Naive thymus-derived CD8-positive, alpha-beta T cell (primary cell): Measurements from ENCODE around the gene RRM2. TPM values are rescaled to one million over a fixed set of nuclear protein-coding genes. Genes with fewer than 3 reads are reported as not detected.
"Not testable (repeated sequence)": the region's sequence is repeated elsewhere in the genome, so short reads cannot be mapped to it uniquely, and the experiment has no call there.

Source experiments
- ATAC-seq, 2 donors: fragments of 150-1000 bp; cut with Tn5 transposase in 1 of 2; sonication (Bioruptor Pico), chemical (Tn5 transposase) in 1 of 2; 1 replicate in 1 of 2; 2 replicates in 1 of 2; pipeline ENCODE4 v1.10.0; 2021; ENCODE audit warnings: mild to moderate bottlenecking in 2 of 2, moderate library complexity in 2 of 2
- POLR2A ChIA-PET: fragments of 350-600 bp; sonication (Branson Sonifier 250); formaldehyde crosslinking; loops from one replicate; lab custom pipeline; 2021; ENCODE audit warnings: antibody characterized with exemption; lab: Charles Lee
- DNase-seq, 10 donors: peaks; one replicate each; pipeline versions ENCODE4 v3.0.0 to v3.0.0-alpha.2; 2020 to 2022
- H3K27ac Mint-ChIP-seq, 10 donors: one replicate each; pipeline ENCODE4 v1.8.0; 2020 to 2022; ENCODE audit warnings: mild to moderate bottlenecking in 10 of 10, mixed read lengths in 10 of 10, moderate library complexity in 4 of 10, inconsistent platforms in 1 of 10
- H3K27me3 Mint-ChIP-seq, 5 donors: one replicate each; pipeline ENCODE4 v1.8.0; 2021 to 2022; ENCODE audit warnings: mixed read lengths in 5 of 5
- H3K36me3 Mint-ChIP-seq, 3 donors: one replicate each; pipeline ENCODE4 v1.8.0; 2020 to 2022; ENCODE audit warnings: mixed read lengths in 3 of 3, mild to moderate bottlenecking in 2 of 3, inconsistent platforms in 1 of 3
- H3K4me1 Mint-ChIP-seq, 4 donors: one replicate each; pipeline ENCODE4 v1.8.0; 2021 to 2022; ENCODE audit warnings: mixed read lengths in 4 of 4
- H3K4me3 Mint-ChIP-seq, 10 donors: one replicate each; pipeline ENCODE4 v1.8.0; 2020 to 2022; ENCODE audit warnings: mild to moderate bottlenecking in 10 of 10, mixed read lengths in 10 of 10, moderate library complexity in 6 of 10, inconsistent platforms in 1 of 10
- H3K9me3 Mint-ChIP-seq, 9 donors: one replicate each; pipeline ENCODE4 v1.8.0; 2020 to 2022; ENCODE audit warnings: mixed read lengths in 9 of 9, mild to moderate bottlenecking in 3 of 9, inconsistent platforms in 1 of 9, moderate library complexity in 1 of 9
- polyA plus RNA-seq, 3 donors: library from polyadenylated mRNA; unstranded; fragments of 300-500 nt; fragmentation: Illumina TruSeq; gene quantifications; one replicate each; pipeline ENCODE4 v1.2.3, GENCODE V29; 2021
- total RNA-seq, 8 experiments: library from RNA in 2 of 8; stranded (reverse) in 2 of 8; gene quantifications; one replicate each; pipeline ENCODE4 v1.2.3 and lab custom pipeline; 2021 to 2026

Gene RRM2
- total and polyA plus RNA-seq, 5 experiments from 2014 or later, result 0.58 to 1.4 (median 0.66) TPM; not detected in 2

DNA sequence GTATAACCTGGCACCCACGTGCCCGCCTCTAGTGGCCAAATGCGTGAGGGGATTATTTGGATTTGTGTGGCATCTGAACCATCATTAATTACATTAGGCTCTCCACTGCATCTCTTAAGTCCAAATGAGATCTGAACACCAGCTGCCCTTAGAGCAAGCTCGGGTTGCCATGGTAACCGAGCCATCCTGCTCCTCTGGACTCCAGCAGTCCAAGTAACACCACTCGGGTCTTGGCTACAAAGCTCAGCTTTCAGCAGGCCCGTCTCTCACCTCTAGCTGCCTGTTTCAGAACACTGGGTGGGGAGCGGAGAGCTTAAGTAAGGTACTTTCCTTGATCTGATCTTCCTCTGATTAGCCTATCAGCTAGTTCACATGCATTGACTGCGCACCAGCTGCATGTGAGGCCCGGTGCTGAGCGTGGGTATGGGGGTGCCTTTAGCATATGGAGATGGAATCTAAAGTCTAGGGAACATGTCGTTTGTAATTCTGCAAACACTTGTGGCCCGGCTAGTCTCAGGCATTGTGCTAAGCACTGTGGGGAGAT, 28.2 kb upstream of the RRM2 start:
- POLR2A ChIA-PET, result no interaction called here
- ATAC-seq (no peak), DNase-seq (no peak)
- Mint-ChIP-seq H3K9me3 (peaks cover 0 to 10% (median 0%) of the 10 kb centered on the region in 9 donors), H3K4me1 (peaks cover 2 to 7% (median 4%) of the 10 kb centered on the region in 4 donors), H3K27me3 (peaks cover 18 to 90% (median 42%) of the 10 kb centered on the region in 5 donors), H3K27ac (no peak overlapping the region), H3K36me3 (peaks cover 1 to 9% (median 5%) of the 10 kb centered on the region in 3 donors), H3K4me3 (no peak overlapping the region)

DNA sequence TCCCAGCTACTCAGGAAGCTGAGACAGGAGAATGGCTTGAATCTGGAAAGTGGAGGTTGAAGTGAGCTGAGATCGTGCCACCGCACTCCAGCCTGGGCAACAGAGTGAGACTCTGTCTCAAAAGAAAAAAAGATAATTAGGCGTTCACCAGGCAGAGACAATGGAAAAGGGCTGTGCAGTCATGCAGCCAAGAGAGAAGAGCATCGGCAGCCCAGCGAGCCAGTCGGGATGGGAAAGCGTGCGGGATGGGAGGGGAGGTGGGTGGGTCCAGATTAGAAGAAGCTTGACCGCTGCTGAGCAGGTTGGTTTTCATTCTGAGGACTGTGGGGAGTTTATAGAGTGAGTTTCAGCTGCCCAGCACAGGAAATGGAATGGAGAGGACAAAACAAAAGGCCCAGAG, 27.4 kb upstream of the RRM2 start:
- POLR2A ChIA-PET, result no interaction called here
- Mint-ChIP-seq H3K27ac (peak overlapping the region in 1 of 10 donors; percentile 37), H3K4me3 (no peak overlapping the region), H3K27me3 (peaks cover 18 to 81% (median 37%) of the 10 kb centered on the region in 5 donors), H3K9me3 (peaks cover 0 to 10% (median 0%) of the 10 kb centered on the region in 9 donors), H3K36me3 (peaks cover 1 to 9% (median 5%) of the 10 kb centered on the region in 3 donors), H3K4me1 (peaks cover 2 to 7% (median 4%) of the 10 kb centered on the region in 4 donors)
- no peak for DNase-seq
- no peak for ATAC-seq

DNA sequence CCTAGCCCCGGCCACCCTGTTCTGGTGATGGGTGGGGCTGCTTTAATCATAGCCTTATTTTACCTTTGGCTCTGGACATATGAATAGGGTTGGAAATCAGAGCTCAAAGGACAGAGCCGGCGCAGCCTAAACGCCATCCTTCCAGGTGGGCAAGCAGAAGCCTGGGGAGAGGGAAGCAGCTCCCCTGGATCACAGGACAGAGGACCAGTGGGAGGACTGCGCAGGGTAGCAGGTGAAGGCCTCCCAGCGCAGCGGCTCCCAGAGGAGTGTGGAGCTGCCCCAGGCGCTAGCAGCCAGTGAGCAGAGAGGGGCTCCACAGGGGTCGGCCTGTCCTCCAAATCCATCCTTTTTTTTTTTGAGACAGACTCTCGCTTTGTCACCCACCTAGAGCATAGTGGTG, 25.9 kb upstream of the RRM2 start:
- DNase-seq (no peak), ATAC-seq (no peak)
- POLR2A ChIA-PET, result no interaction called here
- H3K4me3 Mint-ChIP-seq, result no peak overlapping the region
- H3K27ac Mint-ChIP-seq, result no peak overlapping the region
- peaks cover 0 to 3% (median 0%) of the 10 kb centered on the region in 4 donors for H3K4me1 Mint-ChIP-seq
- peaks cover 12 to 68% (median 32%) of the 10 kb centered on the region in 5 donors for H3K27me3 Mint-ChIP-seq
- H3K9me3 Mint-ChIP-seq, result peaks cover 0 to 8% (median 0%) of the 10 kb centered on the region in 9 donors
- H3K36me3 Mint-ChIP-seq, result peaks cover 0 to 9% (median 3%) of the 10 kb centered on the region in 3 donors

DNA sequence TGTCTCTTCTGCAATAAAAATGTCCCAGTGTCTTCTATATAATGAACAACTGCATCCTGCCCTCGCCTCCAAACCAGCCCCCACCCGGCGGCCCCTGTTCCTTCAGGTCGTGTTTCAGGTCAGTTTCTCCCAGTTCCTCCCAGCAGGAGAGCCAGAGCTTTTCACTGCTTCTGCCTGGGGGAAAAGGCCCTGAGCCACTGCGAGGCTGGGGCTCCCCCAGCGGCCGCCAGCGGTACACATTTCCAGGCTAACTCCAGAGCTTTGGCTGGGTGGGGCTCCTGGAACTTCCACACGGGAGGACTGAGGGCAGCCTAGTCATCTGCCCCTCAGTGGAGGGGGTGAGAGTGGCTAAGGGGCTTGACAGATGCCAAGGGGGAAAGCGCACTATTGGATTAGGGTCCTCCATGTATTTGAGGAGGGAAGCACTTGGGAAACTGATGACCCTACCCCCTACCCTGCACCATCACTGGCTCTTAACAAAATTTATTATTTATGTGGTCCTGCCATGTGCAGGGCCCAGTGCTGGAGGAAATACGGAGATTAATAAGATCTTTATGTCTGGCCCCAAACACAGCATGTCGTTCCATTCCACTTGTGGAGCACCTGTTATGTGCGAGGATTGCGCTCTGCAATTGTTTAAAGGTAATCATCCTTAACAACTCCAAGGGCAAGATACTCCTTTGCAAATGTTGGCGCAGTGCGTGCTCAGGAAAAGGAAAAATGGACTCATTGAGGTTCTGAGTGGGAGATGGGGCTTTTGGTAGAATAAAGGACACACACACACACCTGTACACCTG, 25.0 kb upstream of the RRM2 start:
- POLR2A ChIA-PET, result no interaction called here
- peaks cover 0 to 3% (median 0%) of the 10 kb centered on the region in 3 donors for H3K36me3 Mint-ChIP-seq
- no peaks in the 10 kb centered on the region for H3K4me1 Mint-ChIP-seq
- DNase-seq (peak in 3 of 10 donors; percentile 19 to 20 (median 20)), ATAC-seq (peak; percentile 50 to 66)
- H3K27ac Mint-ChIP-seq, result no peak overlapping the region
- H3K9me3 Mint-ChIP-seq, result peaks cover 0 to 3% (median 0%) of the 10 kb centered on the region in 9 donors
- peaks cover 12 to 62% (median 26%) of the 10 kb centered on the region in 5 donors for H3K27me3 Mint-ChIP-seq
- no peak overlapping the region for H3K4me3 Mint-ChIP-seq

- ATAC-seq (no peak), DNase-seq (no peak)
- POLR2A ChIA-PET, result no interaction called here
- Mint-ChIP-seq H3K27ac (no peak overlapping the region), H3K4me3 (no peak overlapping the region), H3K27me3 (peaks cover 0 to 24% (median 17%) of the 10 kb centered on the region in 5 donors), H3K9me3 (peaks cover 0 to 7% (median under 1%) of the 10 kb centered on the region in 9 donors), H3K36me3 (peaks cover 0 to 4% (median 0%) of the 10 kb centered on the region in 3 donors), H3K4me1 (no peaks in the 10 kb centered on the region)
Measured at GRCh38 chr2:10101491-10101890, 21.0 kb upstream of the RRM2 start.

GRCh38 chr2:10103179-10103578, 19.4 kb upstream of the RRM2 start:
- Mint-ChIP-seq H3K27me3 (peaks cover 0 to 11% (median 2%) of the 10 kb centered on the region in 5 donors), H3K4me1 (no peaks in the 10 kb centered on the region), H3K9me3 (peaks cover 0 to 13% (median 7%) of the 10 kb centered on the region in 9 donors), H3K36me3 (peaks cover 0 to 10% (median 8%) of the 10 kb centered on the region in 3 donors), H3K4me3 (no peak overlapping the region), H3K27ac (peak overlapping the region in 1 of 10 donors; percentile 35)
- POLR2A ChIA-PET, result no interaction called here
- no peak for ATAC-seq
- DNase-seq, result no peak

DNA sequence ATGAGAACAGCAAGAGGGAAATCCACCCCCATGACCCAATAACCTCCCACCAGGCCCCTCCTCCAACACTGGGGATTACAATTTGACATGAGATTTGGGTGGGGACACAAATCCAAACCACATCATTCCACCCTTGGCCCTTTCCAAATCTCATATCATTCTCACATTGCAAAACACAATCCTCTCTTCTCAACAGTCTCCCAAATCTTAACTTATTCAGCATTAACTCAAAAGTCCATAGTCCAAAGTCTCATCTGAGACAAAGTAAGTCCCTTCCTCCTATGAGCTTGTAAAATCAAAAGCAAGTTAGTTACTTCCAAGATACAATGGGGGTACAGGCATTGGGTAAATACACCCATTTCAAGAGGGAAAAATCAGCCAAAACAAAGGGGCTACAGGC, 17.6 kb upstream of the RRM2 start:
- H3K27ac Mint-ChIP-seq, H3K4me3 Mint-ChIP-seq, H3K36me3 Mint-ChIP-seq, H3K27me3 Mint-ChIP-seq, POLR2A ChIA-PET, ATAC-seq, DNase-seq, H3K4me1 Mint-ChIP-seq: not testable (repeated sequence)
- peaks cover 0 to 13% (median 7%) of the 10 kb centered on the region in 9 donors for H3K9me3 Mint-ChIP-seq

DNA sequence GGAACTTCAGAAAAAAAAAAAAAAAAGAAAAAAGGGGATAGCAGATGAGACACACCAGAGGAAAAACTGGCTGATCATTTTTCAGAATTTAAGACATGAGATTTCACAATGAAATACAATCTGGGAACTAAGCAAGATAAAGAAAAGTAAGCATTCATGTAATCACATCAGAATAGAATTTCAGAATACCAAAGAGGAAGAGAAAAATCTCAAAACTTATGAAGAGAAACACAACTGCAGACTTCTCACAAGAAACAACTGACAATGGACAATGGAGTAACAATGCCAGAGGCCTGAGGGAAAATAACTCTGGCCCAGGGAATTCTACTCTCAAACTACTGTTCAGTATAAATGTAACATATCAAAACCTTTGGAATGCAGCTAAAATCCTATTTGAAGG, 13.2 kb upstream of the RRM2 start:
- H3K4me3 Mint-ChIP-seq, result no peak overlapping the region
- DNase-seq (no peak), ATAC-seq (no peak)
- H3K4me1 Mint-ChIP-seq, result no peaks in the 10 kb centered on the region
- H3K27ac Mint-ChIP-seq, result no peak overlapping the region
- peaks cover 0 to 13% (median 7%) of the 10 kb centered on the region in 9 donors for H3K9me3 Mint-ChIP-seq
- H3K36me3 Mint-ChIP-seq, result peaks cover 0 to 10% (median 8%) of the 10 kb centered on the region in 3 donors
- POLR2A ChIA-PET, result no interaction called here
- H3K27me3 Mint-ChIP-seq, result no peaks in the 10 kb centered on the region

GRCh38 chr2:10119027-10119325, 3.6 kb upstream of the RRM2 start:
- no peaks in the 10 kb centered on the region for H3K9me3 Mint-ChIP-seq
- peaks cover 6 to 12% (median 9%) of the 10 kb centered on the region in 5 donors for H3K27me3 Mint-ChIP-seq
- DNase-seq (no peak), ATAC-seq (no peak)
- POLR2A ChIA-PET, result interaction anchor here (1.0 to 1.3 kb wide), 2 partner anchors 328 to 330 kb away, joined by 3 read pairs; partner anchors contain the start of gene ODC1
- peaks cover 11 to 36% (median 34%) of the 10 kb centered on the region in 4 donors for H3K4me1 Mint-ChIP-seq
- no peaks in the 10 kb centered on the region for H3K36me3 Mint-ChIP-seq
- H3K27ac Mint-ChIP-seq, result peak overlapping the region in 1 of 10 donors; percentile 13
- H3K4me3 Mint-ChIP-seq, result peak overlapping the region in 4 of 10 donors; percentile 25 to 41 (median 34)

DNA sequence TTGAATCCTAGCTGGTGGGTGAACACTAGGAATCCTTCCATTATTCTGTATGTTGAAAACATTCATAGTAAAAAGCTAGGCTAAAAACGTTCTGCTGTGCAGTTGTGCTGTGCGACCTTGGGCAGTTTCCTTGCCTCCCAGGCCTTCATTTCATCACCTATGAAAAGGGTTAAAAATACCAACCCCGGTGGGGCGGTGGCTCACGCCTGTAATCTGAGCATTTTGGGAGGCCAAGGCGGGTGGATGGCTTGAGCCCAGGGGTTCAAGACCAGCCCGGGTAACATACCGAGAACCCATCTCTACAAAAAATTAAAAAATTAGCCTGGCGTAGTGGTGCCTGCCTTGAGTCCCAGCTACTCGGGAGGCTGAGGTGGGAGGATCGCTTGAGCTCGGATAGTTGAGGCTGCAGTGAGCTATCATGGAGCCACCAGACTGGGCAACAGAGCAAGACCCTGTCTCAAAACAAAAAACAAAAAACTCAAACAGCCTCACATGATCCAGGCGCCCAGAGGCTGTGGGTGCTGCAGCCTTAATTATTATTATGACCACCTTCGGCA, 2.9 kb upstream of the RRM2 start:
- no peak for DNase-seq
- no peaks in the 10 kb centered on the region for H3K36me3 Mint-ChIP-seq
- no peak for ATAC-seq
- peaks cover 11 to 40% (median 35%) of the 10 kb centered on the region in 4 donors for H3K4me1 Mint-ChIP-seq
- H3K27ac Mint-ChIP-seq, result peak overlapping the region in 6 of 10 donors; percentile 77 to 97 (median 93)
- POLR2A ChIA-PET, result interaction anchor here (0.5 to 1.3 kb wide), 4 partner anchors 11 to 329 kb away, joined by 3 read pairs; partner anchors contain the start of gene ODC1
- peak overlapping the region; percentile 90 to 99 (median 97) for H3K4me3 Mint-ChIP-seq
- H3K9me3 Mint-ChIP-seq, result no peaks in the 10 kb centered on the region
- H3K27me3 Mint-ChIP-seq, result peaks cover 6 to 18% (median 9%) of the 10 kb centered on the region in 5 donors

GRCh38 chr2:10120158-10120876, 2.2 kb upstream of the RRM2 start:
- ATAC-seq (peak; percentile 83 to 86), DNase-seq (peak; percentile 82 to 94 (median 88))
- peak overlapping the region; percentile 77 to 98 (median 92) for H3K27ac Mint-ChIP-seq
- POLR2A ChIA-PET, result interaction anchor here (0.6 to 1.3 kb wide), 4 partner anchors 308 to 329 kb away, joined by 3 to 5 read pairs (median 3); partner anchors contain the start of gene ODC1
- H3K4me1 Mint-ChIP-seq, result peaks cover 13 to 44% (median 35%) of the 10 kb centered on the region in 4 donors
- no peaks in the 10 kb centered on the region for H3K36me3 Mint-ChIP-seq
- peak overlapping the region; percentile 90 to 99 (median 97) for H3K4me3 Mint-ChIP-seq
- H3K9me3 Mint-ChIP-seq, result no peaks in the 10 kb centered on the region
- H3K27me3 Mint-ChIP-seq, result peaks cover 6 to 24% (median 13%) of the 10 kb centered on the region in 5 donors
